Measurements from ENCODE around the gene SUSD5.

Gene SUSD5

DNA sequence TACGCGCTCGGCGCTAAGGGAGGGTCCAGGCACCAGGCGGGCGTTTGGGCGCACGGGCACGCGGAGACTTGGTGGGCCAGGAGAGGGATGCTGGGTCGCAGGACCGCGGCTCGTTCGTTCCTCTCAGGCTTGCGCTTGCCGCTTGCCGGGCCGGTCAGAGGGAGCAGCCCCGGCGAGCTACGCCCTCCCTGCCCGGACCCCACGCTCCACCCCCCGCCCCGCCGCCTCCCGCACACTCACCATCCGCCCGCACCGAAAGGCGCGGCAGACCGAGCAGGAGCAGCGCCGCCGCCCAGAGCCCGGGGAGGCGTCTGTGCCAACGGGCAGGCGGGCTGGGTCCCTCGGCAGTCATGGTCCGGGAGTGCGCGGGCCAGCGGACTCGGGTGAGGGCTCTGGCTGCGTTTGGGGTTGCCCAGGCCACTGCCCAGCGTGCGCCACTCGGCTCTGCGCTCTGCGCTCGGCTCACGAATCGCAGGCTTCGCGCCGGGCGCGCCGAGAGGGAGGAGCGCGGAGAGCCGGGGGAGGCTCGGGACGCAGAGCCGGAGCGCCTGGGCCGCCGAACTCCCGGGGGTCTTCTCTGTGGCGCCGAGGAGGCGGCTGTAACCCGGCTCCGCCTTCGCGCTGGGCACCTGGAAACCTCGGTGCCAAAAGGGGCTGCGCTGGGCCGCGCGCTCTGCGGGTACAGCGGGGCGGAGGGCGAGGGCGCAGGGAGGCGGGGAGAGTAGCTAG lies at the start of gene SUSD5:
Gene SUSD5 (minus strand): TSS at position 365 of the 729 bp plus-strand sequence. CDS start 13 bp downstream, at position 352.
- DNase-seq (ENCODE audit: low read depth): no peak

DNA sequence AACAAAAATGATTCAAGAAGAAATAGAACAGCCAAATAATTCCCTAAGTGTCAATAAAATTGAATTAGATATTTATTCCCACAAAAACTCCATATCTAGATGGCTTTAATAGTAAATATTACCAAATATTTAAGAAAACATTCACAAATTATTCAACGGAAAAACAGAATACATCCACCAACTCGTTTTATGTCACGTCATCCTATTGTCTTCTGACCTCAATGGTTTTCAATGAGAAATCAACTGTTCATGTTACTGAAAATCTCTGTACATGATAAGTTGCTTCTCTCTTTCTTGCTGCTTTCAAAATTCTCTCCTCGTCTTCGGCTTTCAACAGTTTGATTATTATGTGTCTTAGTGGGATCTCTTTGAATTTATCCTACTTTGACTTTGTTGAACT lies 41.5 kb upstream of the SUSD5 start:
- no peak for DNase-seq (ENCODE audit: low read depth)

DNA sequence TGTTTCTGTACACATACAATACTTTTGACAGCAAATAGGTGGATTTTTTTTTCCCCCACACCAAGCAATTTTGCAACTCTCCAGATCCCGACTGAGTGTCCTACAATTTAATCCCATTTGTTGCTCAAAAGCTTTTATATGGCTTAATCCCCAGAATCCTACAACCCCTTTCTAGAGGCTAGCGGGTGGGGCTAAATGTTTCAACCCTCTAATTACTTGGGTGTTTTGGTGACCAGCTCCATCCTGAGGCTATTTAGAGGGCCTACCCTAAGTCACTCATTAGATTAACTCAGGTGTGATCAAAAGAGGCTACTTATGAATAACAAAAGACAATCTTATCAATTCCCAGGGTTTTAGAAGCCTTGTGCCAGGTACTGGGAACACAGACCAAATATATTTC lies 37.6 kb upstream of the SUSD5 start:
- DNase-seq (ENCODE audit: low read depth): no peak

DNA sequence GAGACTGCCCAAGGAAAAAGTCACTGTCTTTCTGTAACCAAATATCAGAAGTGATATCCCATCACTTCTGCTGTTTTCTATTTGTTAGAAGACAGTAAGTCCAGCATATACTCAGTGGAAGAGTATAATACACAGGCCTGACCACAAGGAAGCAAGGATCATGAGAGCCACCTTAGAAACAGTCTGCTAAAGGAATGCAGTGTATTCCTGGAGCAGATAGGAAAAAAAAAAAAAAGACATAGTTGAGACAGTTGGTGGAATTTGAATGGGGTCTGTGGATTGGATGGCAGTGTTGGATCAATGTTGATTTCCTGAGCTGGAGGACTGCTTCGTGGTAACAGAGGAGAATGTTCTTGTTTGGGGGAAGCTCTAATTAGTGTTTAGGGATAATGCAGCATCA lies 32.1 kb upstream of the SUSD5 start:
- DNase-seq (ENCODE audit: low read depth): no peak

DNA sequence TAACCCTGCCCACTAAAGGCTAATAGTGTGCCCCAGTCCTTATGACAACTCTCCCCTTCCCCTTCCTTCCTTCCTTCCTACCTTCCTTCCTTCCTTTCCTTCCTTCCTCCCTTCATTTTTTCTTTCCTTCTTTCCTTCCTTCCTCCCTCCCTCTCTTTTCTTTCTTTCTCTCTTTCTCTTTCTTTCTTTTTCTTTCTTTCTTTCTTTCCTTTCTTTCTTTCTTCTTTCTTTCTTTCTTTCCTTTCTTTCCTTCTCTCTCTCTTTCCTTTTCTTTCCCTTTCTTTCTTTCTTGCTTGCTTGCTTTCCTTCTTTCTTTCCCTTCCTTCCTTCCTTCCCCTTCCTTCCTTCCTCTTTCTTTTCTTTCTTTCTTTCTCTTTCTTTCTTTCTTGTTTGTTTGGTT lies 28.2 kb upstream of the SUSD5 start:
- DNase-seq (ENCODE audit: low read depth): no peak

DNA sequence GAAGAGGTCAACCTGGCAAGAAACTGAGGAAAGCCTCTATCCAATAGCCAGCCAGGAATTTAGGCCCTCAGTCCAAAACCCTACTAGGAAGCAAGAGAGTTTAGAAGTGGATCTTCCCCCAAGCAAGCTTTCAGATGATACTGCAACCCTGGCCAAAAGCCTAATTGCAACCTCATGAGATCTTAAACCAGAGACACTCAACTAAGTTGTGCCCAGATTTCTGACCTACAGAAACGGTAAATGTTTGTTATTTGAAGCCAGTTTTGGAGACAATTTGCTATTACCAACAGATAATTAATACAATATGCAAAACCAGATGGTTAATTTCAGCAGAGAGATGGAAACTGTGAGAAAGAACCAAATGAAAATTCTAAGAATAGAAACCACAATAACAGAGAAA lies 21.7 kb upstream of the SUSD5 start:
- DNase-seq (ENCODE audit: low read depth): no peak

DNA sequence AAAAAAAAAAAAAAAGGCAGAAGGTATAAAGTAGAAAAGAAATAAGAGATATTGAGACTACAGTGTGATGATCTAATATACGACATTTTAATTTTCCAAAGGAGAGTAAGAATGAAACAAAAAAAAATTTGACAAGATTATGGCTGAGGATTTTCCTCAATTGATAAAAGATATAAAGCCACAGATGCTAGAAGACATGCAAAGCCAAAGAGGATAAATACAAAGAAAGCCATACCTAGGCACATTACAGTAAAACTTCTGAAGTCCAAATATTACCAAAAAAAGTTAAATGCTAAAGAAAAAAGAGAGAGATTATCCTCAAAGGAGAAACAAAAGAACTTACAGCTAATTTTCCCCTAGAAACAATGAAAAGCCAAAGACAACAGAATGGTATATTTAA lies 20.3 kb upstream of the SUSD5 start:
- DNase-seq (ENCODE audit: low read depth): no peak

DNA sequence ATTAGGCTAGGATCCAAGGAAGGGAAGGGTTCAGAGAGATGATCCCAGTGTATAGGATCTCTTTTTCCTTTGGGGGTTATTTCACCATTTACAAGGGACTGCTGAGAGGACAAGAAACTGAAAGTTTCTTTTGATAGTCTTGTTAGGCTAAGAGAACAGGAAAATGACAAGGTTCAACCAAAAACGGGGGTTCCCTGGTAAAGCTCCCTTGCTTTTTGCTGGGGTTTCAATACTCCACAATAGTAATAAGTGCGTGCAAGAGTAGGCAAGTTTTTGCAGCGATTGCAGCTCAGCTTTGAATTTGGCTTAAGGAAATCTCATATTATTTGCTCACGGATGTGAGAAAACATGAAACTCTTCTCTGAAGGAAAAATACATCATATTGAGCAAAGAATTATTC lies 18.8 kb upstream of the SUSD5 start:
- no peak for DNase-seq (ENCODE audit: low read depth)

DNA sequence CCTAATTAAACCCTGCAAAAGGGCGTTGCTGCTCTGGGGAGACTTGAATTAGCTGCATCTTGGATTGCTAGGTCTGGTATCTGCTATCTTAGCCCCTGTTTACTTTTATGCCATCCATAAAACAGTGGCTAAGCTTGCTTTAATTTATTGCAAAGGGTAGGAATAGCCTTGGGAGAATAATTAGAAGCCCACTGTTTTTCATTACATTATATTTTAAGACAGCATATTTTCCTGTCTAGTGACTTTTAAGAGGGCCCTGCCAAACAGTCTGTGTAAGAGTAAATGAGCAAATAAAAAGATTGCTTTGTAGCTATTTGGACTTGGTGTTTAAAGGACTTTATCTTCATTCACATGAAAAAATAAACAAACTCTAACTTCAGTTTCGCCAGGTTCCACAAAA lies 17.4 kb upstream of the SUSD5 start:
- DNase-seq (ENCODE audit: low read depth): no peak

DNA sequence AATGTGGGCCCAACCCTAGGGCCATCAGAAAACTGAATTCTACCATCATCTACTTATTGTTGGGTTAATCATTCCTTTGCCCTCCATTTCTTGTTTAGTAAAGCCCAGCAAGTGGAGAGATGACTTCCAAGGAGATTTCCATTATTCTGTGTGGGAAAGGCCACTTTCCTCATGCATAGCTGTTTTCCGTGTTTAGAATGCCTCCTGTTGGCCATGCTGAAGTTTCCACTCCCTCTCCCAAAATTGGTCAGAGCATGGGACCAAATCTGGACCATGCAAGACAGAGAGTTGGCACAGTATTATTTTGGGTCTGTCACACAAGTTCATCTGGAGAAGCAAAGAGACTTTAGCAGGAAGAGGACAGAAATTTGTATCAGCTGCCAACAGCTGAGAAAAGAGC lies 15.3 kb upstream of the SUSD5 start:
- no peak for DNase-seq (ENCODE audit: low read depth)

DNA sequence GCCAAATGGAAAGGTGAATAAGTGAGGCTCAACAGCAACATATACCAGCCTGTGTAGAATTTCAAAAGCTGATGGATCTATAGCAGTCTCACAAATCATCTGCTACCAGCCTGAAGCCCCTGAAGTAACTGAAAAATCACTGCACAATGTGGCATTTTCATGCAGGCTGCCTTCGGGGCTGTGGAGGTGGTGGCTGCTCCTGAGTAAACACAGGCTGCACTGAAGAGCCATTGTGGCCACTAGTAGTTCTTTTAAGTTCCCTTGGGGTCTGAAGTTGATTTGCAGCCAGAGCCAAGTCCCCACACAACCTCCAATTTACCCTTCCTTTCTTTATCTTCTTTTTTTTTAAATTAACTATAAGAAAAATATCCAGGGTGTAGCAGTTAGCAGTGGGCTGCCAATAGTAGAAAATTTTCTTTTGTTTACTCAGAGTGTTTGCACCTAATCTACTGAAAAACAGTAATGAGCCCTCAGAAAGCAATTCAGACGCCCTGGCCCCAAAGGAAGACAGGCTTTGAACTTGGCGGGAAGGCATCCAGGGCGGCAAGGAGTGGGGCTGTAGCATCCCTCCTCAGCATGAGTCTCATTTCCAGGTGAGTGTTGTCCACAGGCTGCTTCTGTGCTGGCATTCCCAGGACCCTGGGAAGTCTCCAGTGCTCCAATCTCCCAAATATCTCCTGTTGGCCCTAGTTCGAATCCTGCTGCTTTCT lies 13.3 kb upstream of the SUSD5 start:
- no peak for DNase-seq (ENCODE audit: low read depth)

DNA sequence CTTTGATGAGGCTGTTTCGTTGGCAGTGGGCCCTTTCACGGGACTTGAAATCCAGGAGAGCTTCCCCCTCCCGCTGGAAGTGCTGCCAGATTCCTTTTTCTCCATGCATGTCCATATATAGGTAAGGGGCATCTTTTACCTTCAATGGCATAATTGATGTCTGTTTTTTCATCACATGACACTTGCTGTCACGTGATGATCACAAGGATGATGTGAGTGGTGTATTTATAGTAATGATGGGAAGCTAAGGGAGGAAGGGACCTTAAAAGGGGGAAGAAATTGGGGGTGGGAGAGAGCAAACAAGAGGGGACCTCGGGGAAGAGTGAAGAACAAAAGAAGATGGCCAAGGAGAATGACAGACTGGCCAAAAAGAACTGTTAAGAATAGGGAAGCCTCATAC lies 11.3 kb upstream of the SUSD5 start:
- DNase-seq (ENCODE audit: low read depth): no peak

DNA sequence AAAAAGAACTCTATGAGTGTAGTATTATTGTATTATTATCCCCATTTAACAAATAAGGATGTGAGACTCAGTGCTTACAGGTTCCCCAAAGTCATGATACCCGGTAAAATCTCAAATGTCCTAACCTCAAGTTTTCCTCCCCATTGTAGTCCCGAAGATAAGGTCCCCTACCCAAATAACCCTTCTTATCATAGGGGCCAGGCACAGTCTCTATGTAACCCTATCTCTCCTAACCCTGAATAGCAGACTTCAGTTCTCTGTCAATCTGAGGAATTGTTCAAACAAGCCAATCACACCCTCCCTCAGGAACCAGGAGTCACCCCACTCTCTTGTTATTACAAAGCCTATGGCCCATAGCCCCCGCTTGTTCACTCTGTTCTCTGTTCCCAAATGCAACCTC lies 10.5 kb upstream of the SUSD5 start:
- no peak for DNase-seq (ENCODE audit: low read depth)

DNA sequence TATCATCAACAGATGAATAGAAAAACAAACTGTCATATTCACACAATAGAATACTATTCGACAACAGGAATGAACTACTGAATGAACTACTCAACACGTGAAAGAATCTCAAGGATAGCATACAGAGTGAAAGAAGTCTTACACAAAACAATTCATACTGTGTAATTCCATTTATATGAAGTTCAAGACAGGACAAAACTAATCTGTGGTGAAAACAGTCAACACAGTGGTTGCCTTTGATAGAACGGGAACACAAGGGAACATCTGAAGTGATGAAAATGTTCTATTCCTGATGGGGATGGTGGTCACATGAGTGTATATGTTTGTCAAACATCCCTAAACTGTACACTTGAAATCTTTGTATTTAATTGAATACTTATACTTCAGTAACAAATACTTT lies 2.6 kb upstream of the SUSD5 start:
- no peak for DNase-seq (ENCODE audit: low read depth)

DNA sequence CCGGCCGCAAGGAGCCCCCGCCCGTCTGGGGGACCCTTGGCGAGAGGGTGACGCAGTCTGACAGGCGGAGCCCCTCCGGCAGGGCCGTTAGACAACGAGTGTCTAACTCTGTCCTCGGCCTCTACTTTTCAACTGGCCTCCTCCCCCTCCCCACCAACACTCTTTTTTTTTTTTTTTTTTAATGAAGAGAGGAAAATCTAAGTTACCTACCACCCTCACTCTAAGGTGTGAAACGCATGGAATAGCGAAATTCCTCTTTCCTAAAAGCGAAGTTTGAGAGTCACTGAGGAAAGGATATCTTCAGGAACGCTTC lies 521 bp upstream of the SUSD5 start:
- DNase-seq (ENCODE audit: low read depth): no peak

DNA sequence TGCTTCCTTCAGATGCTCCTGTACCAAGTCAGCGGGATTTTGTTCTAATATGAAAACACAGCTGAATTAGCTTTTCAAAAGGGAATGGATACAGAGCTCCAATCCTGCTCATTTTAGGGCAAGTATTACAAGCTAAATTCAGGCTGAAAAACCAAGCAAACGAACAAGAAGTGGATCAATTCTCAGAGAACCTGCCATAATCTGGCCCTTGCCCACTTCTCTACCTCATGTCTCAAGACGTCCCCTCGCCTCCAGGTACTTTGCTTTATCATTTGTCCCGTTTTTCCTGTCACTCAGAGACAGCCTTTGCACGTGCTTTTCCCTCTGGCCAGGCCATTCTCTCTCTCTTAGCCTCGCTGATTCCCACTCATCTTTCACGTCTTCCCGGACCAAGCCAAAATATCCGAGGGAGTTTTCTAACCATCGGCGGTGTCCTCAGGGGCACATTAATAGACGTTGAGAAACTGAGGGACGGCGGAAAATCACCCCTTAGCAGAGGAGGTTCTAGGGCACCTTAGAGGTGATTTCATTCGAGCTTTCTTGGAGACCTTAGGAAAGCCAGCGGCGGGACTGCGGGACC lies 654 bp downstream of the SUSD5 start:
- no peak for DNase-seq (ENCODE audit: low read depth)

DNA sequence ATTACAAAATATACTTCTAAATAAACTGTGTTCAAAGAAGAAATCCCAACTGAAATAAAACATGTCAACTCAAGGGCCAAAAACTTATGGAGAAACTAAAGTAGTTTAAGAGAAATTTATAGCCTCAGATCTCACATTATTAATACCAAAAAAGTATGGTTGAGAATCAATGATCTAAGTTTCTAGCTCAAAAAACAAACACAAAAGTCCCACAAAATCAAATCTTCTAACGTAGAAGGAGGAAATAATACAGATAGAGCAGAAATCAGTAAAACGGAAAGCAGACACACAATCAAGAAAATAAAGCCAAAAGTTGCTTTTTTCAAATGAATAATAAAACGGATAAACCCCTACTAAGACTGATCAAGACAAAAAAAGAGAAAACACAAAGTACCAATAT lies 2.9 kb downstream of the SUSD5 start:
- DNase-seq (ENCODE audit: low read depth): no peak

DNA sequence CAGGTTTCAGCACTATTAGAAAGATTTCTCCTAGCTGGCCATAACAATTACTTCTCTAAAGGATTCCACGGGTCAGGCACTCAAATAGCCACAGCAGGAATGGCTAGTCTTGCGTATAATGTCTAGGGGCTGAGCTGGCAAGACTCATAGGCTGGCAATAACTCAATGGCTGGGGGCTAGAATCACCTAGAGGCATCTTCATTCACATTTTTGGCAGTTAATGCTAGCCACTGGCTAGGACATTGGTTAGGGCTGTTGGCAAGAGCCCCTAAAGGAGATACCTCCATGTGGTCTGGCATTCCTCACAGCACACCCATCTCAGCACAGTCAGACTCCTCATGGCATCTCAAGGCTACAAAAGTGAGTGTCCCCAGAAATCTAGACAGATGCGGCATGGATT lies 6.2 kb downstream of the SUSD5 start:
- no peak for DNase-seq (ENCODE audit: low read depth)

DNA sequence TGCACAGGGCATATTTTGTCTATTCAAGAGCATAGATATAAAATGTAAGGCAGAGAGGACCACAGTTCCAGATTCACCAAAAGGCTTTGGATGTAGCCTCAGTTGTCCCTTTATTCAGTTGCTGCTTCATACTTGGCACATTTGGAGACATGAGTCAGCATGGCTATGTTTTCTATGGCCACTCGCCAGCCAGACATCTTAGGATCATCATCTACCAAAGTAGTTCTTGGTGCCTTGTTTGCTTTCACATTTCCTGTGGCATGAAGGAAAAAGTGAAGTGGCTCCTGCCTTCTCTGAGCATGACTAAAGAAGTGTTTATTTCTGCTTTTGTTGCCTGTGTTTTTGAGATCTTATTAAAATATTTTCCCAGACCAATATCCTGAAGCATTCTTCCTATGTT lies 7.2 kb downstream of the SUSD5 start:
- DNase-seq (ENCODE audit: low read depth): no peak

DNA sequence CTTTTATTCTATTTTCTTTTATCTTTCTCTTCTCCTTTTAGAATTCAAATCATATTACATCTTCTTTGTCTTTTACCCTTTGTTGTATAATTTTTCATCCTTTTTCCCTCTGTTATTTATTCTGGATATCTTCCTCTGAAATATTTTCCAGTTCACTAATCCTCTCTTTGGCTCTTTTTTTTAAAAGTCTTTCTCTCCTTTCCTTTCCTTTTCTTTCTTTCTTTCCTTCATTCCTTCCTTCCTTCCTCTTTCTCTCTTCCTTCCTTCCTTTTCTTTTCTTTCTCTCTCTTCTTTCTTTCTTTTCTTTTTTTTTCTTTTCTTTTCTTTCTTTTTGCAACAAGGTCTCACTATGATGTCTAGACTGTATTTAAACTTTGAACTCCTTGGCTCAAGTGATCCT lies 9.3 kb downstream of the SUSD5 start:
- DNase-seq (ENCODE audit: low read depth): no peak

DNA sequence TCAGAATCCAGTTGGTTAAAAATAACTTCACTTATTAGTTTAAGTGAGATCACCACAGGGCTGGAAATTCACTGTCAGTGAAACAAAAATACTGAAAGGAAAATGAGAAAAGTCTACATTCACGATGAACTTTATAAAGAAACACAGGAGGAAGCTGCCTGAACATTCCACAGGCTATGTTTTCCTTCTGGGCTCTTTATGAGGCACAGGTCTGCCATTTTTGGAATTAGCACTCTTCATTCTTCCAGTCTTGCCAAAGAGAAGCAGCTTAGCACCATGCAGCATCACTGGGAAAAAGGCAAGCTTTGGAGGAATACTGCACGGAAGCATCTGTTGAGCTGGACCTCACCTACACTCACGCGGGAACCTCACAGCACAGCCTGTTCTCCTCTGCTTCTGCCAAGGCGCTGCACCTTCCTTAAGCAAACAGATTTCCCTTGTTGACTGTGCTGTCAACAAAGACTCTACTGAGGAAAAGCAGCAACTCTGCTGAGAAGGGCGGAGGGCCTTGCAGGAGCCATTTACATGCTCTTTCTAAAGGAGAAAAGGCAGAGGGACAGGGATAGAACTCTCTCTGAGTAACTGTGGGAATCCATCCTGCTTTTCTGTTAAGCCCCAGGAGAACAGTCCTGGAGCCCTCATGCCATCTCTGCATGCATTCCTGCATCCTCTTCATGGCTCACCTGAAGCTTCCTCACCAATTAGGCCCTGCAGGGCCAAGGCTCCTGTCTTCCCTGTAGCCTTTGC lies 15.7 kb downstream of the SUSD5 start:
- DNase-seq (ENCODE audit: low read depth): no peak

DNA sequence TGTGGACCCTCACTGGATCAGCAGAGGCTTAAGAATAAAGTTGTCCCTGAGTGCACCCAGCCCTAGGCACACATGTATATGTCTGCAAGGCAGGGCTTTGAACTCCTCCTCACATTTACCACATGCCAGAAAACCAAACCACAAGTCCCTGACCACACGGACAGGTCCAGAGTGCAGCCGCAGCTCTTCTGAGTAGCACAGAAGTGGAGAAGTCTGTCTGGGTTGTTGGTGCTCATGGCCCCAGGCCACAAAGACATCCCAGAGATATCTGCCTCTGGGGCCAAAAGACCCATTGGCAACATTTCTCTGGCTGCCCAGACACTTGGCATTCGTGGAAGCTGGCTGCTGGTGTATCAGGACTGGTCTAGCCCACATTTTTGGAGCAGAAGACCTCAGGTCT lies 17.4 kb downstream of the SUSD5 start:
- no peak for DNase-seq (ENCODE audit: low read depth)

DNA sequence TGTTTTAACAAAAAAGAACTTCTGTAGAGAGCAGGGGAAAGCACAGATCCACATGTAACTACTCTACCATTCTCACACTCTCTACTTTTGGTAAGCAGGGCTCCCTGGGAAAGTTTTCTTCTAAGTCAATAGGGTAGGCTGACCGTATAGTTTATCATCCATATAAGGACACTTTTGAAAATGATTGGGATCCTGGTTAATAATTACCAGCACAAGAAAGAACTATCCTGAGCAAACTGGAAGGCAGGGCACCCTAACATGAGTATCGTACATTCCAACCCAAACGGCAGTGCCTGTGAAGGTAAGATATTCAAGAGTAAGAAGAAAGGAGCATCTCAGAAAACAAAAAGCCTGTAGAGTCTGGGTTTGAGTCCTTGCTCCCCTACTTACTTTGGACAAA lies 22.1 kb downstream of the SUSD5 start:
- no peak for DNase-seq (ENCODE audit: low read depth)

Measured in stimulated activated CD8-positive, alpha-beta memory T cell treated with anti-CD3 and anti-CD28 coated beads, Interleukin-15, amount 100 ng/mL, for 24 hours (primary cell).